Measurements from ENCODE around the gene PLS3.

- TF ChIP-seq, protein P1, sequence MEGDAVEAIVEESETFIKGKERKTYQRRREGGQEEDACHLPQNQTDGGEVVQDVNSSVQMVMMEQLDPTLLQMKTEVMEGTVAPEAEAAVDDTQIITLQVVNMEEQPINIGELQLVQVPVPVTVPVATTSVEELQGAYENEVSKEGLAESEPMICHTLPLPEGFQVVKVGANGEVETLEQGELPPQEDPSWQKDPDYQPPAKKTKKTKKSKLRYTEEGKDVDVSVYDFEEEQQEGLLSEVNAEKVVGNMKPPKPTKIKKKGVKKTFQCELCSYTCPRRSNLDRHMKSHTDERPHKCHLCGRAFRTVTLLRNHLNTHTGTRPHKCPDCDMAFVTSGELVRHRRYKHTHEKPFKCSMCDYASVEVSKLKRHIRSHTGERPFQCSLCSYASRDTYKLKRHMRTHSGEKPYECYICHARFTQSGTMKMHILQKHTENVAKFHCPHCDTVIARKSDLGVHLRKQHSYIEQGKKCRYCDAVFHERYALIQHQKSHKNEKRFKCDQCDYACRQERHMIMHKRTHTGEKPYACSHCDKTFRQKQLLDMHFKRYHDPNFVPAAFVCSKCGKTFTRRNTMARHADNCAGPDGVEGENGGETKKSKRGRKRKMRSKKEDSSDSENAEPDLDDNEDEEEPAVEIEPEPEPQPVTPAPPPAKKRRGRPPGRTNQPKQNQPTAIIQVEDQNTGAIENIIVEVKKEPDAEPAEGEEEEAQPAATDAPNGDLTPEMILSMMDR (IDR thresholded peaks at IDR 0.05) = no peak
- no peak for TF ChIP-seq POLR2A (IDR thresholded peaks at IDR 0.05)
- no peak for TF ChIP-seq POLR2AphosphoS5 (IDR thresholded peaks at IDR 0.05)
Observed at GRCh38 chrX:115591420-115591819, 30.4 kb downstream of the PLS3 start.

Measured in suprapubic skin (tissue), 4 donors.